Fibroblast of lung (primary cell): ENCODE data around the gene IL1A. TPM values are rescaled to one million over a fixed set of nuclear protein-coding genes. Genes with fewer than 3 reads are reported as not detected.

Source experiments
- DNase-seq, 2 donors: peaks; one replicate each; pipeline versions ENCODE4 v3.0.0 to v3.0.0-alpha.2; 2010; ENCODE audit warnings: low read depth in 2 of 2
- H2AFZ ChIP-seq: 2 replicates; pipeline ENCODE4 v1.5.1; 2012; ENCODE audit warnings: low read length, control low read depth, inconsistent platforms
- H3K27ac ChIP-seq: 2 replicates; pipeline ENCODE4 v1.5.1; 2011; ENCODE audit warnings: low read length, control low read depth; ENCODE audit not compliant: insufficient read depth
- H3K27me3 ChIP-seq: 2 replicates; pipeline ENCODE4 v1.5.1; 2011; ENCODE audit warnings: mild to moderate bottlenecking, low read length; ENCODE audit not compliant: control insufficient read depth, insufficient read depth
- H3K36me3 ChIP-seq: 2 replicates; pipeline ENCODE4 v1.5.1; 2011; ENCODE audit warnings: low read length; ENCODE audit not compliant: control insufficient read depth, insufficient read depth
- H3K4me1 ChIP-seq: 2 replicates; pipeline ENCODE4 v1.5.1; 2011; ENCODE audit warnings: low read length; ENCODE audit not compliant: control insufficient read depth, insufficient read depth; ENCODE audit errors: extremely low read depth
- H3K4me2 ChIP-seq: 2 replicates; pipeline ENCODE4 v1.5.1; 2011; ENCODE audit warnings: low read length, control low read depth; ENCODE audit not compliant: insufficient read depth; ENCODE audit errors: extremely low read depth
- H3K4me3 ChIP-seq, 4 experiments: fragments of 200-600 bp in 1 of 4; sonication (generic) in 1 of 4; replicated peaks in 1 of 4; 2 replicates each; pipeline ENCODE4 v1.5.1; 2011 to 2016; ENCODE audit warnings: low read length in 4 of 4, low read depth in 3 of 4, mild to moderate bottlenecking in 3 of 4, control low read depth in 2 of 4, inconsistent platforms in 1 of 4, mixed read lengths in 1 of 4; ENCODE audit not compliant: insufficient read depth in 1 of 4; ENCODE audit errors: control extremely low read depth in 1 of 4
- H3K79me2 ChIP-seq: 2 replicates; pipeline ENCODE4 v1.5.1; 2012; ENCODE audit warnings: mild to moderate bottlenecking, low read length, inconsistent platforms; ENCODE audit not compliant: control insufficient read depth, insufficient read depth
- H3K9ac ChIP-seq: 2 replicates; pipeline ENCODE4 v1.5.1; 2011; ENCODE audit warnings: mild to moderate bottlenecking, low read length, control low read depth; ENCODE audit not compliant: insufficient read depth
- H3K9me3 ChIP-seq: 2 replicates; pipeline ENCODE4 v1.5.1; 2012; ENCODE audit warnings: low read depth, low read length; ENCODE audit not compliant: control insufficient read depth, insufficient read depth
- H4K20me1 ChIP-seq: 2 replicates; pipeline ENCODE4 v1.5.1; 2011; ENCODE audit warnings: low read length; ENCODE audit not compliant: control insufficient read depth, insufficient read depth; ENCODE audit errors: extremely low read depth
- CTCF ChIP-seq, 2 donors: IDR thresholded peaks in 1 of 2; conservative IDR thresholded peaks in 1 of 2; 1 replicate in 1 of 2; 2 replicates in 1 of 2; pipeline ENCODE4 v1.5.1; 2011 to 2012; ENCODE audit warnings: low read length in 2 of 2, control low read depth in 1 of 2, inconsistent platforms in 1 of 2, low read depth in 1 of 2, mild to moderate bottlenecking in 1 of 2
- EZH2 ChIP-seq: IDR thresholded peaks from 2 replicates; pipeline ENCODE4 v1.5.1; 2012; ENCODE audit warnings: low read length, control low read depth, mild to moderate bottlenecking; ENCODE audit errors: missing control alignments
- polyA plus RNA-seq, 2 donors: library from polyadenylated mRNA; depleted of rRNA in 1 of 2; stranded (reverse) in 1 of 2; unstranded in 1 of 2; fragments of >200 nt; gene quantifications; 2 replicates each; pipeline ENCODE4 v1.2.1, GENCODE V29; 2011 to 2012; ENCODE audit warnings: missing spikeins in 1 of 2
- total RNA-seq: library from RNA; depleted of rRNA; stranded (reverse); fragments of >200 nt; gene quantifications from 2 replicates; pipeline ENCODE4 v1.2.1, GENCODE V29; 2014

Gene IL1A
- total and polyA plus RNA-seq, 2 donors (not counting 1 experiment from before 2014, with no cell fraction given), result 0.07 to 0.17 TPM

GRCh38 chr2:112782234-112782799 lies 2.0 kb downstream of the IL1A start:
- H3K9me3 ChIP-seq, result no peaks in the 10 kb centered on the region
- H3K27ac ChIP-seq, result no peak overlapping the region
- TF ChIP-seq CTCF (conservative IDR thresholded peaks at IDR 0.05 in 1 of 2, IDR thresholded peaks at IDR 0.05 in 1 of 2; ENCODE audit: low read depth in 1 of 2, low read length in 2 of 2) (no peak), EZH2 (no peak)
- H3K4me3 ChIP-seq, result no peak overlapping the region
- H3K79me2 ChIP-seq, result no peaks in the 10 kb centered on the region
- H3K4me1 ChIP-seq, result no peaks in the 10 kb centered on the region
- H3K9ac ChIP-seq, result no peak overlapping the region
- H4K20me1 ChIP-seq, result no peaks in the 10 kb centered on the region
- H3K4me2 ChIP-seq, result no peak overlapping the region
- no peak for DNase-seq
- no peaks in the 10 kb centered on the region for H3K27me3 ChIP-seq
- no peak overlapping the region for H2AFZ ChIP-seq
- H3K36me3 ChIP-seq, result no peaks in the 10 kb centered on the region

- Histone ChIP-seq H3K9me3 (no peaks in the 10 kb centered on the region), H3K27me3 (no peaks in the 10 kb centered on the region), H3K4me1 (no peaks in the 10 kb centered on the region), H4K20me1 (no peaks in the 10 kb centered on the region), H3K9ac (no peak overlapping the region), H3K79me2 (no peaks in the 10 kb centered on the region), H3K4me2 (no peak overlapping the region), H3K4me3 (no peak overlapping the region), H2AFZ (no peak overlapping the region), H3K36me3 (no peaks in the 10 kb centered on the region), H3K27ac (no peak overlapping the region)
- TF ChIP-seq CTCF (conservative IDR thresholded peaks at IDR 0.05 in 1 of 2, IDR thresholded peaks at IDR 0.05 in 1 of 2; ENCODE audit: low read depth in 1 of 2, low read length in 2 of 2) (no peak), EZH2 (no peak)
- no peak for DNase-seq
Observed at GRCh38 chr2:112779598-112779997, 4.7 kb downstream of the IL1A start.

- TF ChIP-seq EZH2, result no peak
- TF ChIP-seq CTCF (conservative IDR thresholded peaks at IDR 0.05 in 1 of 2, IDR thresholded peaks at IDR 0.05 in 1 of 2; ENCODE audit: low read depth in 1 of 2, low read length in 2 of 2), result no peak
- Histone ChIP-seq H2AFZ (no peak overlapping the region), H3K27me3 (no peaks in the 10 kb centered on the region), H3K4me1 (no peaks in the 10 kb centered on the region), H3K4me2 (no peak overlapping the region), H3K79me2 (no peaks in the 10 kb centered on the region), H3K27ac (no peak overlapping the region), H4K20me1 (no peaks in the 10 kb centered on the region), H3K9ac (no peak overlapping the region), H3K9me3 (no peaks in the 10 kb centered on the region), H3K4me3 (no peak overlapping the region), H3K36me3 (no peaks in the 10 kb centered on the region)
- DNase-seq, result no peak
Observed at GRCh38 chr2:112777036-112777435, 7.3 kb downstream of the IL1A start.
